HCT116 (cell line): ENCODE measurements around the gene CHTF8. TPM values are rescaled to one million over a fixed set of nuclear protein-coding genes. Genes with fewer than 3 reads are reported as not detected.

Experiments
- ATAC-seq: fragments of 200-7000 bp; cut with Tn5 transposase; 2 replicates; pipeline ENCODE4 v1.9.1; 2020; ENCODE audit warnings: mild to moderate bottlenecking, moderate library complexity
- BruUV-seq: library from RNA; stranded (reverse); fragments of 400-500 nt; replicated peaks from 2 replicates; lab custom pipeline; 2021; lab: Mats Ljungman, UMichigan
- CTCF ChIA-PET: fragments of 300-600 bp; sonication (Branson Sonifier 250); formaldehyde crosslinking; loops from one replicate; lab custom pipeline; 2021; ENCODE audit warnings: antibody characterized with exemption; lab: Charles Lee
- POLR2A ChIA-PET: fragments of 300-600, 350-600 bp; sonication (Branson Sonifier 250); formaldehyde crosslinking; loops from one replicate; lab custom pipeline; 2021; ENCODE audit warnings: antibody characterized with exemption; lab: Charles Lee
- RAD21 ChIA-PET, 2 experiments: fragments of 300-600 bp; sonication (Branson Sonifier 250); formaldehyde crosslinking; loops; one replicate each; lab custom pipeline; 2023; ENCODE audit warnings: low total read pairs in 2 of 2; ENCODE audit not compliant: uncharacterized antibody in 2 of 2, unreplicated experiment in 2 of 2, low non-redundant PET in 1 of 2; lab: Charles Lee
- DNase-seq: peaks from one replicate; pipeline ENCODE4 v3.0.0-alpha.2; 2010; ENCODE audit warnings: low read depth, low spot score
- H2AFZ ChIP-seq: fragments of 200-600 bp; shearing (Covaris generic), sonication (generic); 2 replicates; pipeline ENCODE4 v1.6.1; 2017; ENCODE audit warnings: low read depth, mixed run types, mixed read lengths, antibody characterized with exemption, low read length; ENCODE audit not compliant: poor library complexity, severe bottlenecking
- H3K27ac ChIP-seq: 2 replicates; pipeline ENCODE4 v1.5.1; 2012; ENCODE audit warnings: low read depth, low read length
- H3K27me3 ChIP-seq: fragments of 200-600 bp; sonication (generic); 2 replicates; pipeline ENCODE4 v1.6.1; 2016; ENCODE audit warnings: mixed run types, low read length, mixed read lengths; ENCODE audit not compliant: insufficient read depth
- H3K36me3 ChIP-seq, 2 experiments: fragments of 200-500 bp in 1 of 2; fragments of 200-600 bp in 1 of 2; sonication (Bioruptor generic) in 1 of 2; sonication (generic) in 1 of 2; 2 replicates each; pipeline versions ENCODE4 v1.5.1 to v1.6.1; 2014 to 2016; ENCODE audit warnings: low read length in 2 of 2, inconsistent platforms in 1 of 2, mixed read lengths in 1 of 2, mixed run types in 1 of 2; ENCODE audit not compliant: insufficient read depth in 2 of 2, control insufficient read depth in 1 of 2
- H3K4me1 ChIP-seq, 2 experiments: fragments of 200-600 bp in 1 of 2; sonication (generic) in 1 of 2; 2 replicates each; pipeline versions ENCODE4 v1.5.1 to v1.6.1; 2012 to 2017; ENCODE audit warnings: low read length in 2 of 2, inconsistent platforms in 1 of 2, mild to moderate bottlenecking in 1 of 2, mixed read lengths in 1 of 2, mixed run types in 1 of 2, moderate library complexity in 1 of 2; ENCODE audit not compliant: insufficient read depth in 2 of 2, control insufficient read depth in 1 of 2
- H3K4me2 ChIP-seq: fragments of 200-600 bp; sonication (generic); 2 replicates; pipeline ENCODE4 v1.6.1; 2017; ENCODE audit warnings: mixed run types, low read length, mixed read lengths
- H3K4me3 ChIP-seq, 2 experiments: fragments of 200-600 bp in 1 of 2; sonication (generic) in 1 of 2; replicated peaks in 1 of 2; 2 replicates each; pipeline ENCODE4 v1.5.1; 2011 to 2016; ENCODE audit warnings: low read length in 2 of 2, control low read depth in 1 of 2, low read depth in 1 of 2, mild to moderate bottlenecking in 1 of 2, mixed read lengths in 1 of 2, mixed run types in 1 of 2
- H3K79me2 ChIP-seq: fragments of 200-600 bp; sonication (generic); 2 replicates; pipeline ENCODE4 v1.6.1; 2017; ENCODE audit warnings: mild to moderate bottlenecking, mixed run types, low read length, moderate library complexity, mixed read lengths; ENCODE audit not compliant: insufficient read depth
- H3K9ac ChIP-seq: fragments of 200-600 bp; sonication (generic); 2 replicates; pipeline ENCODE4 v1.6.1; 2016; ENCODE audit warnings: low read length, mixed read lengths
- H3K9me2 ChIP-seq: fragments of 200-600 bp; sonication (generic), shearing (Covaris generic); 2 replicates; pipeline ENCODE4 v1.6.1; 2017; ENCODE audit warnings: mixed run types, mild to moderate bottlenecking, moderate library complexity; ENCODE audit not compliant: insufficient read depth
- H3K9me3 ChIP-seq, 2 experiments: fragments of 200-500 bp in 1 of 2; fragments of 200-600 bp in 1 of 2; sonication (Bioruptor generic) in 1 of 2; sonication (generic) in 1 of 2; 2 replicates each; pipeline ENCODE4 v1.6.1; 2014 to 2017; ENCODE audit warnings: low read length in 2 of 2, mixed read lengths in 2 of 2, inconsistent platforms in 1 of 2, low read depth in 1 of 2, mild to moderate bottlenecking in 1 of 2, mixed run types in 1 of 2, moderate library complexity in 1 of 2; ENCODE audit not compliant: control insufficient read depth in 1 of 2, insufficient read depth in 1 of 2
- H4K20me1 ChIP-seq: fragments of 200-600 bp; sonication (generic), shearing (Covaris generic); 2 replicates; pipeline ENCODE4 v1.6.1; 2017; ENCODE audit warnings: mixed run types, mild to moderate bottlenecking, moderate library complexity; ENCODE audit not compliant: insufficient read depth
- CTCF ChIP-seq, 3 experiments: fragments of 200-600 bp in 1 of 3; sonication (generic) in 1 of 3; IDR thresholded peaks in 2 of 3; conservative IDR thresholded peaks in 1 of 3; 2 replicates each; pipeline ENCODE4 v1.5.1; 2012 to 2017; ENCODE audit warnings: low read depth in 2 of 3, low read length in 2 of 3, antibody characterized with exemption in 1 of 3, borderline replicate concordance in 1 of 3, control low read depth in 1 of 3, mild to moderate bottlenecking in 1 of 3, mixed read lengths in 1 of 3, mixed run types in 1 of 3, moderate library complexity in 1 of 3; ENCODE audit not compliant: insufficient read depth in 1 of 3
- MAX ChIP-seq: IDR thresholded peaks from 2 replicates; pipeline ENCODE4 v1.6.1; 2012
- SRF ChIP-seq: IDR thresholded peaks from 2 replicates; pipeline ENCODE4 v1.6.1; 2012; ENCODE audit warnings: low read depth
- intact Hi-C: fragments of 100-400 bp; cut with micrococcal nuclease; formaldehyde crosslinking; loops from 2 replicates; pipeline ENCODE4 v1.10.0; 2022
- total RNA-seq: library from RNA; stranded (reverse); gene quantifications from one replicate; pipeline ENCODE4 v1.2.1, GENCODE V29; 2021; ENCODE audit not compliant: unreplicated experiment

CHTF8 gene
- total RNA-seq, 1 experiment from 2014 or later: 184 TPM

DNA sequence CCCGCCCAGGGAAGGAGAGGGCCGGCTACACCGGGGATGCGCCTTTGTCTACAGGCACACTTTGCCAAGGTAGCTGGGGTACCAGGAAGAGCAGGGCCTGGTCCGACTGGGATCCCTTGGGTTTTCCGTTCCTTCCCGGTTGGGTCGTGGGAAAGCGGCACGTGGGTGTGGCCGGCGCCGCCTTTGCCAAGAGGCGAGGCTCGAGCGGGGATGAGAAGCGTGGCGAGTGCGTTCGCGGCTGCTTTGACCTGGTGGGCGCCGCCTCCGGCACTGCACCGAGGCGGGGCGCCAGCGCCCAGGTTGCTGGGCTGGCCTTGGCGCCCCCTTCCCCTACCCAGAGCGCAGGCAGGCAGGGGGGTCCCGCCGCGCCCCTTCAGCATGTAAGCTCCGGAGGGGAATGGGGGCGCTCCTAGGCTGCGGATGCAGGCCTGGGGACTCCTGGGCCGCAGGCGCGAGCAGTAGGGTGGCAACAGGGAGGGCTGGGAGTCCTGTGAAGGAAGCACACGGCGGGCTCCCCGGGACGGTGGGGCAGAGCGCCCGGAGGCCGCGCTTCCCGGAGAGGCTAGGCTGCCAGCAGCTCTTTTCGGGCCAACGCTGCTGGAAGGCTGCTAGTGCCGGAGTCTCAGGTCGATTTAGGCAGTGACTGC is 24.9 kb downstream of the CHTF8 start:
- Histone ChIP-seq H4K20me1 (peaks cover 13% of the 10 kb centered on the region; the same call in 1 of the 2 replicates), H3K9ac (peak overlapping the region; percentile 91), H3K79me2 (peaks cover 66% of the 10 kb centered on the region), H3K27ac (peak overlapping the region; percentile 74), H3K4me2 (peak overlapping the region; percentile 99), H3K27me3 (no peaks in the 10 kb centered on the region), H3K36me3 (peaks cover 28 to 37% of the 10 kb centered on the region in 2 experiments; a peak in 3 of 4 replicates), H3K9me3 (no peaks in the 10 kb centered on the region), H3K4me1 (peaks cover 23 to 70% of the 10 kb centered on the region in 2 experiments), H3K4me3 (peak overlapping the region; percentile 81 to 90), H3K9me2 (no peaks in the 10 kb centered on the region), H2AFZ (no peak overlapping the region)
- TF ChIP-seq MAX (peak; percentile 76; the same call in 1 of the 2 replicates), SRF (no peak), CTCF (IDR thresholded peaks at IDR 0.05 in 2 of 3, conservative IDR thresholded peaks at IDR 0.05 in 1 of 3; ENCODE audit: borderline replicate concordance in 1 of 3, insufficient read depth in 1 of 3, low read depth in 2 of 3, low read length in 2 of 3) (peak in 2 of 3 experiments; percentile 4; a peak in 2 of 6 replicates)
- no peak for DNase-seq
- intact Hi-C loops: loop anchor here (5.0 kb wide), 2 partner anchors 185 to 260 kb away; no protein-coding TSS in a partner anchor
- ChIA-PET CTCF (interaction anchor here (1.5 kb wide), 1 partner anchor 10 kb away, joined by 5 read pairs; no protein-coding TSS in a partner anchor), POLR2A (interaction anchor here (1.0 to 1.8 kb wide), 5 partner anchors 10 to 119 kb away, joined by 3 to 4 read pairs (median 3); no protein-coding TSS in a partner anchor), RAD21 (no interaction called here)
- peak; percentile 18 for ATAC-seq
- no TSS peak for BruUV-seq
